ENCODE data around the gene PNPLA1. TPM values are rescaled to one million over a fixed set of nuclear protein-coding genes. Genes with fewer than 3 reads are reported as not detected.

The PNPLA1 gene
- total RNA-seq, 1 donor from 2014 or later: not detected

GRCh38 chr6:36232172-36232571, 37.7 kb upstream of the PNPLA1 start:
- no peak overlapping the region for H3K4me3 Mint-ChIP-seq
- ChIA-PET CTCF (no interaction called here), POLR2A (no interaction called here)
- H3K4me1 Mint-ChIP-seq: no peaks in the 10 kb centered on the region
- TF ChIP-seq CTCF (IDR thresholded peaks at IDR 0.05): no peak
- H3K27me3 Mint-ChIP-seq: no peaks in the 10 kb centered on the region
- ATAC-seq (ENCODE audit: low read depth) (no peak), DNase-seq (no peak)
- no peaks in the 10 kb centered on the region for H3K9me3 Mint-ChIP-seq
- peaks cover 68% of the 10 kb centered on the region for H3K36me3 Mint-ChIP-seq (ENCODE audit: low read depth)
- H3K27ac Mint-ChIP-seq: no peak overlapping the region
- intact Hi-C loops (cut with micrococcal nuclease): no loop called here

DNA sequence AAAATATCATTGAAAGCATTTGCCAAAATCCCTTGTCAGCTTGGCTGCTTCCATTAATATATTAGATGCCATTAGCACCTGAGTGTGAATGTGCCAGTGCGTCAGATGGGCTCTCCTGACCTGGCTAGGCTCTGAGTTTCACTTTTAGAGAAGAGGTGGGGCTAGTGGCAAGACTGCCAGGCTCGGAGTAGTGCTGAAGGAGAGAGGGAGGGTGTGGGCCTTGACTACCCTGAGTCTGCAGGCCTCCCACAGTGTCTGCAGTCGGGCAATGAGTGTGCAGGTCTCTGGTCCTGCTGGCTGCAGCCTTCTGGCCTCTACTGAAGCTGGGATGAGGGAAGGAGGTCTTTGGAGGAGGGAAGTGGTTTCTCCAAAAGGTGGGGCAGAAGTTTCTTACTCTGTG, 34.6 kb upstream of the PNPLA1 start:
- H3K27ac Mint-ChIP-seq: no peak overlapping the region
- no peak for TF ChIP-seq CTCF (IDR thresholded peaks at IDR 0.05)

GRCh38 chr6:36235862-36236261, 34.0 kb upstream of the PNPLA1 start:
- Mint-ChIP-seq H3K27me3 (no peaks in the 10 kb centered on the region), H3K9me3 (no peaks in the 10 kb centered on the region), H3K4me3 (no peak overlapping the region), H3K27ac (no peak overlapping the region), H3K4me1 (no peaks in the 10 kb centered on the region), H3K36me3 (ENCODE audit: low read depth) (peaks cover 32% of the 10 kb centered on the region)
- ChIA-PET CTCF (no interaction called here), POLR2A (no interaction called here)
- ATAC-seq (ENCODE audit: low read depth) (no peak), DNase-seq (no peak)
- intact Hi-C loops (cut with micrococcal nuclease): no loop called here
- no peak for TF ChIP-seq CTCF (IDR thresholded peaks at IDR 0.05)

More for the DNA sequence above, 34.6 kb upstream of the PNPLA1 start:
- no peaks in the 10 kb centered on the region for H3K4me1 Mint-ChIP-seq
- no peak for ATAC-seq (ENCODE audit: low read depth)
- no peaks in the 10 kb centered on the region for H3K27me3 Mint-ChIP-seq
- ChIA-PET POLR2A (no interaction called here), CTCF (no interaction called here)
- DNase-seq: no peak
- H3K36me3 Mint-ChIP-seq (ENCODE audit: low read depth): peaks cover 37% of the 10 kb centered on the region
- no peak overlapping the region for H3K4me3 Mint-ChIP-seq
- H3K9me3 Mint-ChIP-seq: no peaks in the 10 kb centered on the region
- intact Hi-C loops (cut with micrococcal nuclease): no loop called here

GRCh38 chr6:36239774-36240173, 30.1 kb upstream of the PNPLA1 start:
- ChIA-PET CTCF (no interaction called here), POLR2A (no interaction called here)
- no peak overlapping the region for H3K4me3 Mint-ChIP-seq
- H3K4me1 Mint-ChIP-seq: peaks cover 17% of the 10 kb centered on the region
- DNase-seq (no peak), ATAC-seq (ENCODE audit: low read depth) (no peak)
- H3K27ac Mint-ChIP-seq: no peak overlapping the region
- no peaks in the 10 kb centered on the region for H3K9me3 Mint-ChIP-seq
- H3K27me3 Mint-ChIP-seq: no peaks in the 10 kb centered on the region
- intact Hi-C loops (cut with micrococcal nuclease): no loop called here
- TF ChIP-seq CTCF (IDR thresholded peaks at IDR 0.05): no peak
- peaks cover 7% of the 10 kb centered on the region for H3K36me3 Mint-ChIP-seq (ENCODE audit: low read depth)

- H3K27ac Mint-ChIP-seq: peak overlapping the region; percentile 11
- ChIA-PET CTCF (no interaction called here), POLR2A (interaction anchor here (0.6 kb wide), 1 partner anchor 940 kb away, joined by 3 read pairs; no protein-coding TSS in a partner anchor)
- no peak for TF ChIP-seq CTCF (IDR thresholded peaks at IDR 0.05)
- intact Hi-C loops (cut with micrococcal nuclease): no loop called here
- ATAC-seq (ENCODE audit: low read depth): peak; percentile 74
- H3K9me3 Mint-ChIP-seq: no peaks in the 10 kb centered on the region
- DNase-seq: no peak
- H3K27me3 Mint-ChIP-seq: no peaks in the 10 kb centered on the region
- peak overlapping the region; percentile 51 for H3K4me3 Mint-ChIP-seq
- H3K36me3 Mint-ChIP-seq (ENCODE audit: low read depth): no peaks in the 10 kb centered on the region
- peaks cover 25% of the 10 kb centered on the region for H3K4me1 Mint-ChIP-seq
These were observed 28.1 kb upstream of the PNPLA1 start for GRCh38 chr6:36241728-36242127.
